HG03558 (cell line): Measurements from ENCODE around the gene DGAT2.

Source experiments
- ATAC-seq: cut with Tn5 transposase; IDR thresholded peaks from one replicate; pipeline ENCODE4 v1.9.1; 2021; ENCODE audit warnings: moderate number of reproducible peaks; ENCODE audit not compliant: unreplicated experiment; ENCODE audit errors: extremely low read depth

The DGAT2 gene

GRCh38 chr11:75797116-75797515 lies 28.5 kb downstream of the DGAT2 start:
- ATAC-seq: no peak

DNA sequence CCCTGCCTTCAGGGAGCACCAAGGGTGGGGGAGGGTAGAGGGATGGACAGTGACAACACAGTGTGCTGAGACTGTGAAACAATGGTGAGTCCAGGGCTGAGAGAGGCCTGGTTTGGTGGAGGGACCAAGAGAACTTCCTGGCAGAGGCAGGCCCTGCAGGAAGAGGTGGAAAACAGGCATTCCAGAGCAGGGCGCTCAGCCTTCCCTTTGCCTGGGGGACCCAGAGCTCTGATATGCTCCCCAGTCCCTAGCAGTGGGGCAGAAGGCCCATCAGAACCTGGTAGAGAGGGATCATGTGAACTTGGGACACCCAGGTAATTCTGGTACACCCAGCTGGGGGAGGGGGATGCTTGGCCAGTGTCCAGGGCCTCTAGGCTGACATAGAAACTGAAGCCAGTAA lies 29.2 kb downstream of the DGAT2 start:
- no peak for ATAC-seq

DNA sequence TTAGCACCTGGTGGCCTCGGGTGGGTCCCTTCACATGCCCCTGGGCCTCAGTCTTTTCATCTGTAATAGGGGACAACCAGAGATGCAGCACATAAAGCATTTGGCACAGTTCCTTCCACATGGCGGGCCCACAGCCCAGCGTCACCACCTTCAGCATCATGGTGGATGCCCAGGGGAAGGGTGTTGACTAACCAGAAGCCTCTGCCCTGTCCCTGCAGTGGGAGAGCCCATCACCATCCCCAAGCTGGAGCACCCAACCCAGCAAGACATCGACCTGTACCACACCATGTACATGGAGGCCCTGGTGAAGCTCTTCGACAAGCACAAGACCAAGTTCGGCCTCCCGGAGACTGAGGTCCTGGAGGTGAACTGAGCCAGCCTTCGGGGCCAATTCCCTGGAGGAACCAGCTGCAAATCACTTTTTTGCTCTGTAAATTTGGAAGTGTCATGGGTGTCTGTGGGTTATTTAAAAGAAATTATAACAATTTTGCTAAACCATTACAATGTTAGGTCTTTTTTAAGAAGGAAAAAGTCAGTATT lies 31.6 kb downstream of the DGAT2 start:
- no peak for ATAC-seq

DNA sequence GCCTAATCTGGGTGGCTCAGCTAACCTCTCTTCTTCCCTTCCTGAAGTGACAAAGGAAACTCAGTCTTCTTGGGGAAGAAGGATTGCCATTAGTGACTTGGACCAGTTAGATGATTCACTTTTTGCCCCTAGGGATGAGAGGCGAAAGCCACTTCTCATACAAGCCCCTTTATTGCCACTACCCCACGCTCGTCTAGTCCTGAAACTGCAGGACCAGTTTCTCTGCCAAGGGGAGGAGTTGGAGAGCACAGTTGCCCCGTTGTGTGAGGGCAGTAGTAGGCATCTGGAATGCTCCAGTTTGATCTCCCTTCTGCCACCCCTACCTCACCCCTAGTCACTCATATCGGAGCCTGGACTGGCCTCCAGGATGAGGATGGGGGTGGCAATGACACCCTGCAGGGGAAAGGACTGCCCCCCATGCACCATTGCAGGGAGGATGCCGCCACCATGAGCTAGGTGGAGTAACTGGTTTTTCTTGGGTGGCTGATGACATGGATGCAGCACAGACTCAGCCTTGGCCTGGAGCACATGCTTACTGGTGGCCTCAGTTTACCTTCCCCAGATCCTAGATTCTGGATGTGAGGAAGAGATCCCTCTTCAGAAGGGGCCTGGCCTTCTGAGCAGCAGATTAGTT lies 32.3 kb downstream of the DGAT2 start:
- ATAC-seq: no peak

GRCh38 chr11:75801362-75802020 lies 32.9 kb downstream of the DGAT2 start:
- ATAC-seq: no peak

- no peak for ATAC-seq
Measured at GRCh38 chr11:75802021-75802912, 33.7 kb downstream of the DGAT2 start.

DNA sequence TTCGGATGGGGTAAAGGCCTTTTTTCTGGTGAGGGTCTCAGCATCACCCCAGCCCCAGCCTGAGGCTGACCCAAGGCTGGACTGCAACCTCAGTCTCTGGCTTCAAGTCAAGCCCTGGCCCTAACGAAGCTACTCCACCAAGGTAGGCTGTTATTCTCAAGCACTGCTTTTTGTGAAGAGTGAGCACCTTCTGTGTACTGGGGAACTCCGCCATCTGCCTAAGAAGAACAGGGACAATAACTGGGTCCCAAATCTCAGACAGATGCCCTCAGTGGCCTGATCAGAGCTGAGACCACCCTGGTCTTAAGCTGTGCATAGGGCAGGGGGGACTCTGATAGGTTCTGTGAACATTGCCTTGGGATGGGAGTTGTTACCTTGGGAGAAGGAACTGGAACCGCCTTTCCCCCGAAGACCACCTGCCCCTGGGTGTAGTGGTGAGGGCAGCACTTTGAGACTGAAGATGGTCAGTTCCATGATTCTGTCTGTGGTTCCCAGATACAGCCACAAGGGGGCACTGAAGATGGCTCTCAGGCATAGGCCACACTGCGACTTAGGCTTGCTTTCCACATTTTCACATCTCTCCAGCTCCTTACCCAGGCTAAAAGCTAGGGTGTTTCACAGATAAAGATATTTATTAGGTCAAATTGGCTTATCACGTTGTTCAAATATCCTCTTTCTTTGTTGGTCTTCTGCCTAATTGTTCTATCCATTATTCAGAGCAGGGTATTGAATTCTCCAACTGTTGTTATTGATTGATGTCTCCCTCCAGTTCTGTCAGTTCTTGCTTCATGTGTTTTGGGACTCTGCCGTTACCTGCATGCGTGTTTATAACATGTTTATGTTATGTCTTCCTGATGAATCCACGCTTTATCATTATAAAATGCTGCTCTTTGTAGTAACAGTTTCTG lies 34.6 kb downstream of the DGAT2 start:
- ATAC-seq: no peak

GRCh38 chr11:75809111-75809510 lies 40.5 kb downstream of the DGAT2 start:
- ATAC-seq: no peak

DNA sequence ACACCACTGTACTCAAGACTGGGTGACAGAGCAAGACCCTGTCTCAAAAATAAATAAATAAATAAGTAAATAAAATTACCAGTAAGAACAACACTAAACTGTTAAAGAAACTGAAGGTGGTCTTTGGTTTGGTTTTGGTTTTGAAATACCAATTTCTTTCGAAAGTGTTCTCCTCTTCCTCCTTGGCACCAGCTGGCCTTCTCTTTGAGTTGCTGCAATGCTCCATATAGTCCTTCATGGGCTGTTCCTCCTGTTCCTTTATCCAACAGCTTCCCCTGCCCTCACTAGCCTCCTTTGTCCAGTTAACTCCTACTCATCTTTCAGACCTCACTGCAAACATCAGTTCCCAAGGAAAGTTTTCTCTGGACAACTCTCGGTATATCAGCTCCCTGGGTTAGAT lies 41.4 kb downstream of the DGAT2 start:
- ATAC-seq: no peak

DNA sequence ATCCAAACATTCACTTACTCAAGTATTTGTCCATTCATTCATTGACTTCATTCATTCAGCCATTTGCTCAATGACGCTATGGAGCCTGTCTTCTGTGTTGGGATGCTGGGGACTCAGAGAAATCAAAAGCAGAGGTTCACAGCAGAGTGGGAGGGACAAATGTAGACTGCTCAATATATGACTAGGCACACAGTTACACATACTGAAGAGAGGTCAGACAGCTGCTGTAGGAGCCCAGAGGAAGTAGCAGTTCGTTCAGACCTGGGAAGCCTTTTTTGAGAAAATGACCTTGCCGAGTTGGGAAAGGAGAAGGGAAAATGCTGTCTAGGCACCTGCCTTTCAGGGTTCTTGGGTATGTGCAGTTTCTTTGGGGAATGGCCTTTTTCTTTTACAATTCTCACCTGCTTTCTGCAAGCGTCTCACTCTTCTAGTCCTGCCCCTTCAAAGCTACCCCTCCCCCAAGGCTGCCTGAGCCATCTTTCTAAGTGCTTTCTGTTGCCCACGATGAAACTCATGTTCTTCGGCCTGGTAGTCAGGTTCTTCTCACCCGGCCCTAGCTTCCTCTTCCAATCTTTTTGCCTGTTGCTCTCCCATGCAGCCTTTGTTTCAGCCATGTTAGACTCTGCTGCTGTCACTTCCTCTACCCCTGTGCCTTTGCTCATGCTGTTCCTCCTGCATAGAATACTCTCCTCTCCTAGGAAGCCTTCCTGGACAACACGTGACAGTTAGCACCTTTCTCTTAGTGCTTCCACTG lies 42.2 kb downstream of the DGAT2 start:
- ATAC-seq: no peak

- ATAC-seq: no peak
Measured at GRCh38 chr11:75811485-75811884, 42.9 kb downstream of the DGAT2 start.

DNA sequence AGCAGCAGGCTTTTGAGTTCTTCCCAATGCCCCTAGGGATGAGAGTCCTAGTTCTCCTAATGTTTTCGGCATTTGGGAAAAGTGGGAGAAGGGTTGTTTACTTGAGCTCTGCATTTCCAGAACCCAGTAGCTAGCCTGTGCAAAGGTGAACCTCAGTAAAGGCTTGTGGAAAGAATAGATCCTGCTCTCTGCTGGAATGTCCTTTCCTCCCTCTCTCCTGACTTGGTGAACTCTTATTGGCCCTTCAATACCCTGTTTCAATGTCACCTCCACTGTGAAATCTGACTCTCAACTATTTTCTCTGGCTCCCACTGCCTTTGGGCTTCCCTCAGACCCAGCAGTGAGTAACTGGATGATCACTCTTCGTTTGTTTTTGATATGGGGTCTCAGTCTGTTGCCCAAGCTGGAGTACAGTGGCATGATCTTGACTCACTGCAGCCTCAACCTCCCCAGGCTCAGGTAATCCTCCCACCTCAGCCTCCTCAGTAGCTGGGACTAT lies 44.0 kb downstream of the DGAT2 start:
- no peak for ATAC-seq

DNA sequence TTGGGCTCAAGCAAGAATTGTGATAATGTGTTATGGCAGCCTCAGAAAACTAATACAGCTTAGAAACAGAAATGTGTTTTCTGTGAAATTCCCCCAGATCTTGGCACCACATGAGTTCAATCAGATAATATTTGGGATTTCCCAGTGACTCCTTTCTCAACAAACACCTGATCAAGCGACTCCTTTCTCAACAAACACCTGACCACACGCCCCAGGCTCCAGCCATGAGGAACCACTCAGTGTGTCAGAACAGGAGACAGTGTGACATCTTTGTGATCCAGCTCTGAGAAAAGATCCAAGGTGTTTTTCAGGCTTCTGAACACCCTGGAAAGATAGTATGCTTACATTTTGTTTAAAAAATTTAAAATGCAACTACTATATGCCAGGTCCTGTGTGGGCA lies 44.5 kb downstream of the DGAT2 start:
- ATAC-seq: no peak

- ATAC-seq: no peak
Measured at GRCh38 chr11:75813622-75814039, 45.1 kb downstream of the DGAT2 start.

- ATAC-seq: peak; percentile 6
Measured at GRCh38 chr11:75814363-75814676, 45.7 kb downstream of the DGAT2 start.

DNA sequence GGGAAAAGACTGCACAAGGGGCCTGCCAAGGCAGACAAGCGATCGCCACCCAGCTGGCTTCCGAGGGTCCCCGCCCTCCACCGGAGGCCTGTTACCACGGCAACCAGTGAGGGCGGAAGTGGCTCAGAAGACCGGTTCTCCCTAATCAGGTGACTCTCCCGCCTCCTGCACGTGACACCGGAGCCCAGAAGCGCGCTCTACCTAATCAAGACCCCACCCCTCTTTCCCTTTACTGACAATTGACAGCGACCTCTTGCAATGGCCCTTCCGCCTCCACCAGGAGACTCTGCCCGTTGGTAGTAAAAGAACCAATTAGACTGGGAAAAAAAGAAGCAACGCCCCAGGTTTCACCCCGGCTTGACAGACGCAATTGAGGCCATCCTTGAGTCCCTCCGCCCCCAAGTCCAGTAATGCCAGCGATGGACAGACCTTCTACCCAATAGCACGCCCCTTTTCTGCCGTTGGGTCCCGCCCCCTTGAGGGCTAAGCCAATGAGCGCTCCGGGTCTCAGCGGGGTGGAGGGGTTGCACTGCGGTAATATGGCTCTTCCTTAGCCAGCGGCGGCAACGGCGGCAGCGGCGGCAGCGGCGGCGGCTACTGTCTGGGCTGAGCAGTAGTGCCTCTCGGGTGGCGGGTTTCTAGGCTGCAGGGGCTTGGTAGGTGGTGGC lies 46.2 kb downstream of the DGAT2 start, which contains the start of gene UVRAG:
TSS of gene UVRAG (plus strand) at position 534 of the 668 bp plus-strand sequence. CDS start 198 bp downstream, outside the sequence.
- ATAC-seq: peak; percentile 38

- ATAC-seq: peak; percentile 9
Measured at GRCh38 chr11:75815345-75816168, 47.0 kb downstream of the DGAT2 start.
